CD4-positive, alpha-beta T cell treated with Interleukin-4 for 4 hours (primary cell): ENCODE data around the gene P2RX7.
"Not testable (repeated sequence)": the region's sequence is repeated elsewhere in the genome, so short reads cannot be mapped to it uniquely, and the experiment has no call there.

Experiments used
- DNase-seq: peaks from one replicate; pipeline ENCODE4 v3.0.0-alpha.2; 2020

P2RX7 gene

GRCh38 chr12:121175383-121176119 is 42.9 kb downstream of the P2RX7 start:
- no peak for DNase-seq

- no peak for DNase-seq
Measured at GRCh38 chr12:121176826-121177529, 44.3 kb downstream of the P2RX7 start.

- DNase-seq, result no peak
Measured at GRCh38 chr12:121181181-121181580, 48.5 kb downstream of the P2RX7 start.

- DNase-seq, result no peak
Measured at GRCh38 chr12:121182222-121182893, 49.7 kb downstream of the P2RX7 start.

GRCh38 chr12:121184425-121184824 is 51.7 kb downstream of the P2RX7 start:
- no peak for DNase-seq

GRCh38 chr12:121184984-121185889 is 52.6 kb downstream of the P2RX7 start:
- no peak for DNase-seq

GRCh38 chr12:121186826-121187225 is 54.1 kb downstream of the P2RX7 start:
- no peak for DNase-seq

- DNase-seq, result no peak
Measured at GRCh38 chr12:121187501-121187900, 54.8 kb downstream of the P2RX7 start.

- no peak for DNase-seq
Measured at GRCh38 chr12:121188227-121188626, 55.6 kb downstream of the P2RX7 start.

GRCh38 chr12:121189131-121189530 is 56.5 kb downstream of the P2RX7 start:
- no peak for DNase-seq

GRCh38 chr12:121189619-121190155 is 57.0 kb downstream of the P2RX7 start:
- no peak for DNase-seq

- no peak for DNase-seq
Measured at GRCh38 chr12:121190523-121191031, 57.9 kb downstream of the P2RX7 start.

- DNase-seq, result no peak
Measured at GRCh38 chr12:121191151-121191550, 58.5 kb downstream of the P2RX7 start.

- DNase-seq, result peak; percentile 22
Measured at GRCh38 chr12:121196902-121197301, 64.2 kb downstream of the P2RX7 start.

- no peak for DNase-seq
Measured at GRCh38 chr12:121198949-121199348, 66.3 kb downstream of the P2RX7 start.

- DNase-seq, result not testable (repeated sequence)
Measured at GRCh38 chr12:121201140-121201539, 68.5 kb downstream of the P2RX7 start.

- DNase-seq, result no peak
Measured at GRCh38 chr12:121202407-121203355, 70.0 kb downstream of the P2RX7 start.

GRCh38 chr12:121203482-121203881 is 70.8 kb downstream of the P2RX7 start:
- DNase-seq, result no peak

GRCh38 chr12:121205491-121205890 is 72.8 kb downstream of the P2RX7 start:
- no peak for DNase-seq

- DNase-seq, result not testable (repeated sequence)
Measured at GRCh38 chr12:121208571-121208970, 75.9 kb downstream of the P2RX7 start.

- no peak for DNase-seq
Measured at GRCh38 chr12:121209221-121209620, 76.5 kb downstream of the P2RX7 start.
